B cell (primary cell): ENCODE results near the gene ITGB4. TPM values are rescaled to one million over a fixed set of nuclear protein-coding genes. Genes with fewer than 3 reads are reported as not detected.

ENCODE experiments used
- ATAC-seq: fragments of 200-7000 bp; cut with Tn5 transposase; one replicate; pipeline ENCODE4 v1.10.0; 2021; ENCODE audit warnings: low read depth, mild to moderate bottlenecking, moderate number of reproducible peaks, moderate library complexity
- CTCF ChIA-PET: fragments of 350-600 bp; sonication (Branson Sonifier 250); formaldehyde crosslinking; loops from one replicate; lab custom pipeline; 2021; ENCODE audit warnings: antibody characterized with exemption, inconsistent platforms; lab: Charles Lee
- POLR2A ChIA-PET: fragments of 350-600 bp; sonication (Branson Sonifier 250); formaldehyde crosslinking; loops from one replicate; lab custom pipeline; 2021; ENCODE audit warnings: antibody characterized with exemption; lab: Charles Lee
- DNase-seq: peaks from one replicate; pipeline ENCODE4 v3.0.0; 2013
- H2AFZ ChIP-seq: 2 replicates; pipeline ENCODE4 v1.6.1; 2012; ENCODE audit warnings: mild to moderate bottlenecking, low read depth, low read length; ENCODE audit not compliant: insufficient read depth, poor library complexity, severe bottlenecking
- H3K27ac ChIP-seq, 2 donors: 1 replicate in 1 of 2; 2 replicates in 1 of 2; pipeline ENCODE4 v1.5.1; 2012 to 2013; ENCODE audit warnings: low read length in 2 of 2, mild to moderate bottlenecking in 2 of 2, moderate library complexity in 1 of 2
- H3K27me3 ChIP-seq, 4 experiments: fragments of 200-600 bp in 1 of 4; sonication (generic) in 1 of 4; replicated peaks in 1 of 4; 1 replicate in 2 of 4; 2 replicates in 2 of 4; pipeline versions ENCODE4 v1.6.1 to v1.7.0; 2013 to 2016; ENCODE audit warnings: low read length in 3 of 4, mild to moderate bottlenecking in 2 of 4, mixed read lengths in 1 of 4, moderate library complexity in 1 of 4; ENCODE audit not compliant: insufficient read depth in 4 of 4, control insufficient read depth in 3 of 4; ENCODE audit errors: control extremely low read depth in 1 of 4
- H3K36me3 ChIP-seq, 2 experiments: replicated peaks in 1 of 2; 1 replicate in 1 of 2; 2 replicates in 1 of 2; pipeline versions ENCODE4 v1.6.1 to v1.7.1; 2013; ENCODE audit warnings: low read length in 1 of 2; ENCODE audit not compliant: insufficient read depth in 2 of 2, control insufficient read depth in 1 of 2; ENCODE audit errors: control extremely low read depth in 1 of 2, extremely low read depth in 1 of 2
- H3K4me1 ChIP-seq, 2 donors: fragments of 200-600 bp in 1 of 2; sonication (generic) in 1 of 2; 1 replicate in 1 of 2; 2 replicates in 1 of 2; pipeline versions ENCODE4 v1.5.1 to v1.6.1; 2013 to 2017; ENCODE audit warnings: low read length in 2 of 2; ENCODE audit not compliant: control insufficient read depth in 2 of 2, insufficient read depth in 2 of 2
- H3K4me2 ChIP-seq: replicated peaks from 2 replicates; pipeline ENCODE3; 2012; ENCODE audit warnings: mild to moderate bottlenecking, low read depth, low read length; ENCODE audit not compliant: poor library complexity, severe bottlenecking
- H3K4me3 ChIP-seq, 5 experiments: fragments of 200-600 bp in 1 of 5; sonication (generic) in 1 of 5; 1 replicate in 3 of 5; 2 replicates in 2 of 5; pipeline versions ENCODE4 v1.5.1 to v1.7.0; 2011 to 2016; ENCODE audit warnings: low read length in 4 of 5, mild to moderate bottlenecking in 4 of 5, low read depth in 2 of 5, control low read depth in 1 of 5, moderate library complexity in 1 of 5; ENCODE audit not compliant: insufficient read depth in 1 of 5; ENCODE audit errors: control extremely low read depth in 1 of 5, extremely low read depth in 1 of 5
- H3K79me2 ChIP-seq: fragments of 200-600 bp; sonication (generic); one replicate; pipeline ENCODE4 v1.6.0; 2016; ENCODE audit warnings: low read length; ENCODE audit not compliant: control insufficient read depth, insufficient read depth
- H3K9ac ChIP-seq: fragments of 200-600 bp; sonication (generic); 2 replicates; pipeline ENCODE4 v1.6.1; 2017; ENCODE audit warnings: mild to moderate bottlenecking, low read length, moderate library complexity
- H3K9me3 ChIP-seq, 3 donors: one replicate each; pipeline versions ENCODE4 v1.6.1 to v1.7.1; 2013; ENCODE audit warnings: low read length in 2 of 3; ENCODE audit not compliant: control insufficient read depth in 2 of 3, insufficient read depth in 1 of 3; ENCODE audit errors: control extremely low read depth in 1 of 3
- H4K20me1 ChIP-seq: 2 replicates; pipeline ENCODE4 v1.6.0; 2012; ENCODE audit warnings: mild to moderate bottlenecking, low read length; ENCODE audit not compliant: insufficient read depth, control insufficient read depth, poor library complexity, severe bottlenecking
- H3K27ac Mint-ChIP-seq: one replicate; pipeline ENCODE4 v1.8.0; 2021; ENCODE audit warnings: mixed read lengths
- H3K27me3 Mint-ChIP-seq: one replicate; pipeline ENCODE4 v1.8.0; 2021; ENCODE audit warnings: mixed read lengths
- H3K4me1 Mint-ChIP-seq: one replicate; pipeline ENCODE4 v1.8.0; 2021; ENCODE audit warnings: mixed read lengths
- H3K4me3 Mint-ChIP-seq: one replicate; pipeline ENCODE4 v1.8.0; 2021; ENCODE audit warnings: mixed read lengths
- H3K9me3 Mint-ChIP-seq: one replicate; pipeline ENCODE4 v1.8.0; 2022; ENCODE audit warnings: mixed read lengths; ENCODE audit not compliant: insufficient read depth
- EZH2 ChIP-seq: IDR thresholded peaks from 2 replicates; pipeline ENCODE4 v1.6.1; 2012; ENCODE audit warnings: borderline replicate concordance, low read depth, mild to moderate bottlenecking, moderate library complexity, low read length; ENCODE audit not compliant: insufficient read depth, poor library complexity, severe bottlenecking
- WGBS: methylation state at CpG from one replicate; pipeline ENCODE4 v1.1.5; 2013; ENCODE audit warnings: missing lambda C conversion rate; ENCODE audit not compliant: insufficient coverage; 5-methylcytosine and 5-hydroxymethylcytosine counted together
- intact Hi-C: fragments of 100-400 bp; cut with micrococcal nuclease; formaldehyde crosslinking; loops from one replicate; pipeline ENCODE4 v1.10.0; 2022
- polyA plus RNA-seq: library from polyadenylated mRNA; depleted of rRNA; stranded (reverse); fragments of >200 nt; gene quantifications from 2 replicates; pipeline ENCODE4 v1.2.3, GENCODE V29; 2012
- total RNA-seq, 2 donors: library from RNA; stranded (reverse); fragments of 120-200 nt in 1 of 2; gene quantifications; 1 replicate in 1 of 2; 2 replicates in 1 of 2; pipeline versions ENCODE4 v1.2.3 to v1.2.4, GENCODE V29; 2013 to 2022
- TF ChIP-seq, protein P1 (sequence below): fragments of 200-600 bp; IDR thresholded peaks from one replicate; pipeline ENCODE4 v1.8.0; 2022; ENCODE audit warnings: antibody characterized with exemption, mild to moderate bottlenecking

Gene ITGB4
- total and polyA plus RNA-seq, 2 donors (not counting 1 experiment from before 2014, with no cell fraction given): 0.12 to 0.81 TPM

DNA sequence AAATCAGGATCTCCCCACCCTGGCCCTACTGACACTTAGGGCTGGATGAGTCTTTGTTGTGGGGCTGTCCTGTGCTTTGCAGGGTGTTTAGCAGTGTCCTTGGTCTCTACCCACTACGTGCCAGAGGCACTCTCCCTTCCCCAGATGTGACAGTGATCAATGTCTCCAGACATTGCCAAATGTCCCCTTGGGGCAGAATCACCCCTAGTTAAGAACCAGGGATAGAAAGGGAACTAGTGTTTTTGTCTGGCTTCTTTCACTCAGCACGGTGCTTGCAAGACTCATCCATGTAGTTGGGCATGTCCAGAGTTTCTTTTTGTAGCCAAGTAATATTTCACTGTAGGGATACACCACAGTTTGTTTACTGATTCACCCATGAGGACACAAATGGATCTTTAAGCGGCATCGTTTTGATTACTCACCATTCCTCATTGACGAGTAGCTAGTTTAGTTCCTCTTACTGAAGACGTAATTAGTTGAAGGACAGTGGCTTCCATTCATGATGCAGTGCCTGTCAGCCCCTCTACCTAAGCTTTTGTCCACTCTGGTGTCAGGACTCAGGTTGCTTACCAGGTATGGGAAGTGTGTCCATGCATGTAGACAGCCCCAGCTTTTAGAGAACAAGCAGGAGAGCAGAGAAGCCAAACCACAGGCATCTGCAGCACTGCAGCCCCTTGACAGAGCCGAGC lies 26.0 kb upstream of the ITGB4 start:
- Histone ChIP-seq H3K9me3 (no peaks in the 10 kb centered on the region), H3K4me1 (peaks cover 11 to 14% of the 10 kb centered on the region in 2 donors), H4K20me1 (peaks cover 80% of the 10 kb centered on the region), H3K36me3 (peaks cover 9 to 86% of the 10 kb centered on the region in 2 experiments), H3K4me2 (no peak overlapping the region), H3K27ac (no peak overlapping the region), H3K9ac (no peak overlapping the region), H3K27me3 (no peaks in the 10 kb centered on the region), H3K4me3 (no peak overlapping the region), H2AFZ (no peak overlapping the region), H3K79me2 (peaks cover 78% of the 10 kb centered on the region)
- H3K4me3 Mint-ChIP-seq: no peak overlapping the region
- H3K9me3 Mint-ChIP-seq: no peaks in the 10 kb centered on the region
- no peaks in the 10 kb centered on the region for H3K27me3 Mint-ChIP-seq
- CTCF ChIA-PET: interaction anchor here (0.5 to 1.2 kb wide), 3 partner anchors 53 to 492 kb away, joined by 3 to 4 read pairs (median 3); no protein-coding TSS in a partner anchor
- H3K27ac Mint-ChIP-seq: no peak overlapping the region
- TF ChIP-seq, protein P1, sequence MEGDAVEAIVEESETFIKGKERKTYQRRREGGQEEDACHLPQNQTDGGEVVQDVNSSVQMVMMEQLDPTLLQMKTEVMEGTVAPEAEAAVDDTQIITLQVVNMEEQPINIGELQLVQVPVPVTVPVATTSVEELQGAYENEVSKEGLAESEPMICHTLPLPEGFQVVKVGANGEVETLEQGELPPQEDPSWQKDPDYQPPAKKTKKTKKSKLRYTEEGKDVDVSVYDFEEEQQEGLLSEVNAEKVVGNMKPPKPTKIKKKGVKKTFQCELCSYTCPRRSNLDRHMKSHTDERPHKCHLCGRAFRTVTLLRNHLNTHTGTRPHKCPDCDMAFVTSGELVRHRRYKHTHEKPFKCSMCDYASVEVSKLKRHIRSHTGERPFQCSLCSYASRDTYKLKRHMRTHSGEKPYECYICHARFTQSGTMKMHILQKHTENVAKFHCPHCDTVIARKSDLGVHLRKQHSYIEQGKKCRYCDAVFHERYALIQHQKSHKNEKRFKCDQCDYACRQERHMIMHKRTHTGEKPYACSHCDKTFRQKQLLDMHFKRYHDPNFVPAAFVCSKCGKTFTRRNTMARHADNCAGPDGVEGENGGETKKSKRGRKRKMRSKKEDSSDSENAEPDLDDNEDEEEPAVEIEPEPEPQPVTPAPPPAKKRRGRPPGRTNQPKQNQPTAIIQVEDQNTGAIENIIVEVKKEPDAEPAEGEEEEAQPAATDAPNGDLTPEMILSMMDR: no peak
- no peak for TF ChIP-seq EZH2
- ATAC-seq (no peak), DNase-seq (no peak)
- peaks cover 19% of the 10 kb centered on the region for H3K4me1 Mint-ChIP-seq
- POLR2A ChIA-PET: no interaction called here
- 98% methylated on average over 5 of the region's 7 CpGs for WGBS
- intact Hi-C loops: no loop called here

DNA sequence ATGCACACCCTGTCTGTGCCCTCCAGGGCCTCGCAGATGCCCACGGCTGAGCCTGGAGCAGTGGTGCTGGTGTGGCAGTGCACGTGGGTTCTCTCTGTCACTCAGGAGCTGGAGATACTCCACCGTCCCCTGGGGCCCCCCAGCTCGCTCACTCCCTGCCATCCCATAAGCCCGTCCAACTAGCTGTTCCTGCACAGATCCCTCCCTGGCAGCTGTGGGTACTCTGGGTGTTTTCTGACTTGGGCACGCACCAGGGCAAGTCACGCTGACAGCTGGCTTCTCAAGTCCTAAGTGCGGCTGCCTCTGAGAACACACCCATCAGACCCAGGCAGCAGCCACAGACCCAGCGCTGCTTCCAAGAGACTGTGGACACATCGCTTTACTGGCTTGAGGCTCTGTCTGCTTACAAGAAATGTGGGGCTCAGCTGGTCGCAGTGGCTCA lies 25.4 kb upstream of the ITGB4 start:
- no peak overlapping the region for H3K27ac ChIP-seq
- WGBS: 95% methylated on average over 10 of the region's 12 CpGs
- Mint-ChIP-seq H3K4me1 (peaks cover 13% of the 10 kb centered on the region), H3K9me3 (no peaks in the 10 kb centered on the region), H3K27ac (no peak overlapping the region), H3K27me3 (no peaks in the 10 kb centered on the region), H3K4me3 (no peak overlapping the region)
- intact Hi-C loops: no loop called here
- ChIA-PET CTCF (interaction anchor here (0.5 to 0.7 kb wide), 2 partner anchors 58 to 492 kb away, joined by 3 read pairs; no protein-coding TSS in a partner anchor), POLR2A (no interaction called here)
- no peak overlapping the region for H2AFZ ChIP-seq
- no peak for ATAC-seq
- peaks cover 6 to 9% of the 10 kb centered on the region in 2 donors for H3K4me1 ChIP-seq
- H3K79me2 ChIP-seq: peaks cover 72% of the 10 kb centered on the region
- no peak for DNase-seq
- H3K9me3 ChIP-seq: no peaks in the 10 kb centered on the region
- peaks cover 74% of the 10 kb centered on the region for H4K20me1 ChIP-seq
- peaks cover 9 to 87% of the 10 kb centered on the region in 2 experiments for H3K36me3 ChIP-seq
- no peak overlapping the region for H3K9ac ChIP-seq
- H3K4me2 ChIP-seq: no peak overlapping the region
- no peak for TF ChIP-seq EZH2
- TF ChIP-seq, protein P1: no peak
- H3K4me3 ChIP-seq: no peak overlapping the region
- no peaks in the 10 kb centered on the region for H3K27me3 ChIP-seq
